PFSK-1 (cell line): ENCODE measurements around the gene TIGD6.

ENCODE experiments used
- FOXP2 ChIP-seq: optimal IDR thresholded peaks from 2 replicates; pipeline ENCODE3; 2011; ENCODE audit warnings: borderline replicate concordance, control low read depth, inconsistent platforms; ENCODE audit not compliant: insufficient read depth; ENCODE audit errors: extremely low read length, extremely low read depth
- POLR2AphosphoS5 ChIP-seq: IDR thresholded peaks from 2 replicates; pipeline ENCODE4 v1.6.1; 2012; ENCODE audit warnings: low read depth, mild to moderate bottlenecking, control low read depth, low read length, moderate library complexity
- SIN3A ChIP-seq: IDR thresholded peaks from 2 replicates; pipeline ENCODE4 v1.6.1; 2012; ENCODE audit warnings: mild to moderate bottlenecking, low read length, moderate library complexity, borderline replicate concordance; ENCODE audit not compliant: insufficient read depth
- TAF1 ChIP-seq: IDR thresholded peaks from 2 replicates; pipeline ENCODE4 v1.6.1; 2012; ENCODE audit warnings: low read length, control low read depth, borderline replicate concordance; ENCODE audit not compliant: insufficient read depth
- TF ChIP-seq, protein P1 (sequence below), 2 experiments: IDR thresholded peaks; 2 replicates each; pipeline versions ENCODE4 v1.6.1 to v1.8.0; 2011 to 2012; ENCODE audit warnings: low read depth in 2 of 2, low read length in 2 of 2, control low read depth in 1 of 2, inconsistent platforms in 1 of 2, mild to moderate bottlenecking in 1 of 2, moderate library complexity in 1 of 2; ENCODE audit not compliant: insufficient read depth in 1 of 2

DNA sequence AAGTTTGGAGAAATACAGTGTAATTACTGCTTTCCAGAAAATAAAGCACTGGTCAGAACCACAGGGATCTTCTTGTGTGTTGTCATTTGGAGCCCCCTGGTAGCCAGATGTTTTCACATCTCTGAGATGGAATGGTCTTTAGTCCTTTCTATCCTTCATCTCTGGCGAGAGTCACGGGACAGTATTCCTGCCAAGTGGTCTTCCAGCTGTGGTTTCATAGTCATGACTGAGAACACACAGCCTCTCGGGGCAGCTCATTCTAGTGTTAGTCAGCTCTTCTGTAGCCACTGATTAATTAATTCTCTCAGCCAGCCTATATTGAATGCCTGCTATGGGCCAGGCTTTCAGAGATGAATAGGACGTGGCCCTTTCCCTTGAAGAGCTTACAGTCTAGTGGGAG is 34.2 kb upstream of the TIGD6 start:
- TF ChIP-seq TAF1: no peak
- no peak for TF ChIP-seq POLR2AphosphoS5
- TF ChIP-seq, protein P1, sequence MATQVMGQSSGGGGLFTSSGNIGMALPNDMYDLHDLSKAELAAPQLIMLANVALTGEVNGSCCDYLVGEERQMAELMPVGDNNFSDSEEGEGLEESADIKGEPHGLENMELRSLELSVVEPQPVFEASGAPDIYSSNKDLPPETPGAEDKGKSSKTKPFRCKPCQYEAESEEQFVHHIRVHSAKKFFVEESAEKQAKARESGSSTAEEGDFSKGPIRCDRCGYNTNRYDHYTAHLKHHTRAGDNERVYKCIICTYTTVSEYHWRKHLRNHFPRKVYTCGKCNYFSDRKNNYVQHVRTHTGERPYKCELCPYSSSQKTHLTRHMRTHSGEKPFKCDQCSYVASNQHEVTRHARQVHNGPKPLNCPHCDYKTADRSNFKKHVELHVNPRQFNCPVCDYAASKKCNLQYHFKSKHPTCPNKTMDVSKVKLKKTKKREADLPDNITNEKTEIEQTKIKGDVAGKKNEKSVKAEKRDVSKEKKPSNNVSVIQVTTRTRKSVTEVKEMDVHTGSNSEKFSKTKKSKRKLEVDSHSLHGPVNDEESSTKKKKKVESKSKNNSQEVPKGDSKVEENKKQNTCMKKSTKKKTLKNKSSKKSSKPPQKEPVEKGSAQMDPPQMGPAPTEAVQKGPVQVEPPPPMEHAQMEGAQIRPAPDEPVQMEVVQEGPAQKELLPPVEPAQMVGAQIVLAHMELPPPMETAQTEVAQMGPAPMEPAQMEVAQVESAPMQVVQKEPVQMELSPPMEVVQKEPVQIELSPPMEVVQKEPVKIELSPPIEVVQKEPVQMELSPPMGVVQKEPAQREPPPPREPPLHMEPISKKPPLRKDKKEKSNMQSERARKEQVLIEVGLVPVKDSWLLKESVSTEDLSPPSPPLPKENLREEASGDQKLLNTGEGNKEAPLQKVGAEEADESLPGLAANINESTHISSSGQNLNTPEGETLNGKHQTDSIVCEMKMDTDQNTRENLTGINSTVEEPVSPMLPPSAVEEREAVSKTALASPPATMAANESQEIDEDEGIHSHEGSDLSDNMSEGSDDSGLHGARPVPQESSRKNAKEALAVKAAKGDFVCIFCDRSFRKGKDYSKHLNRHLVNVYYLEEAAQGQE (IDR thresholded peaks at IDR 0.05; ENCODE audit: insufficient read depth in 1 of 2, low read depth in 2 of 2, low read length in 2 of 2): no peak
- no peak for TF ChIP-seq FOXP2
- no peak for TF ChIP-seq SIN3A
